CD1c-positive myeloid dendritic cell (primary cell): Measurements from ENCODE around the gene DIPK2A.

Source experiments
- DNase-seq: peaks from one replicate; pipeline ENCODE4 v3.0.0-alpha.2; 2016; ENCODE audit errors: extremely low spot score

Gene DIPK2A

GRCh38 chr3:143971359-143972154 lies at the start of gene DIPK2A:
DIPK2A (plus strand) TSS chr3:143971823; CDS start chr3:143972333, 510 bp downstream.
- DNase-seq, result peak; percentile 98

- DNase-seq, result no peak
These were observed 46.9 kb upstream of the DIPK2A start for GRCh38 chr3:143924522-143925285.

- DNase-seq, result no peak
These were observed 43.6 kb upstream of the DIPK2A start for GRCh38 chr3:143928056-143928455.

DNA sequence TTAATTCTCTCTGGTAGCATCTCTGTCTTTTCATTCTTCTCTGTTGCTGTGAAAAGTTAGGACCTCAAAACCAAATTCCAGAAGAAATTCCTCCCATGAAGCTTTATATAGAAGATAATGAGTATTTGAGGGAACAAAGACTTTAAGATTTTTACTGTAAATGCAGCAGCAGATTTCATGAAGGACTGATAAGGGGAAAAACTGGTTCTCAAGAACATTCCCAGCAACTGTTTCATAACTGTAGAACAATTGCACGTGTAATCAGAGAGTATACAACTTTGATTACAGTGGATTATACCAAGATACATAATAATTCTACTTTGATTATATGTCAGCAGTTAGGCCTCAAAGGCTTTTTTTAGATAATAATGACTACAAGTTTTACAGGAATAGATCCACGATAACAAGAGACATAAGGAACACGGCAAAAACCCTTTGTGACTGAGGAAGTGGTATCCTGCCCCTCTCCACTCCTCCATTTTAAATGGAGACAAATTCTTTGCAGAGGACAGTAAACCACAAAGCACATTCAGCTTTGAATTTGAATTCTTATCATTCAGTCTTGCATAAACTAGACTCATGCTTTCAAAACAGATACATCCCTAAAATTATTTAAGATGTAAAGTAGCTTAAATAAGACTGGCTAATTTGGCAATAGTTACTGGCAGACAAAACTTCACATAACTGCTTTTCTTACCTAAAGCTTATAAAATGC lies 42.9 kb upstream of the DIPK2A start:
- no peak for DNase-seq

DNA sequence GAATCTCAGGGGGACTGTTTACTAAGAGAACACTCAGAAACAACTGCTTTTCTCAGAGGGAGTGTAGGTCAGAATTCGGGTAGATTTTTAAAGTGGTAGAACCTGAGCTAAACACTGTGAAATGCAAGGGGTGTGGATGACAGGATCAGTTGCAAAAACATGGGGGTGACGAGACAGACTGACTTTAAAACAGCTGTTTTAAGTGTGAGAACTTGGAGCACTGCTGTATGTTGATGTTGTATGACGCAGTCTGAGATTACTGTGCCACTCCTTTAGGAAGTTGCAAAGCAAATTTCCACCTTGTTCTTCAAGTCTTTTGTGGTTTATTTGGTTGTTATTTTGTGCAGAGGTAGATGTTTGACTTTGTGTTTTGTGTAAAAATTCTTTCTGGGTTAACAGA lies 36.8 kb upstream of the DIPK2A start:
- no peak for DNase-seq

DNA sequence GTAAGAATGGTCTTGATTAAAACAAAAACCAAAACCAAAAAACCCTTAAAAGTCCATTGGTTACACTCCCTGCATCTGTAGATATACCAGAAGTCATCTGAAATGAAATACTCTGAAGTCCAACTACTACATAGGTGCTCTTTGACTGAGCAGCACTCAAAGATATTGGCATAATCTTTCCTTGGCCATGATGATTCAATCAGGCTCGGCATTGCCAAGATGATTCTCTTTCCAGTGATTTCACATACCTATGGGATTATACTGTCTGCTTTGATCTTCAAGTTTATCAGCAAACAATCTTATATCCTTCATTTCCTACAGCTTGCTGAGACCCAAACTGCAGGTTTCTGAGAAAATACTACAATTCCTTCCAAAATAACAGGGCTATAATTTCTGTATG lies 35.9 kb upstream of the DIPK2A start:
- no peak for DNase-seq

GRCh38 chr3:143950810-143951209 lies 20.8 kb upstream of the DIPK2A start:
- DNase-seq, result no peak

GRCh38 chr3:143951351-143951971 lies 20.2 kb upstream of the DIPK2A start:
- DNase-seq, result peak; percentile 55

- DNase-seq, result no peak
These were observed 19.0 kb upstream of the DIPK2A start for GRCh38 chr3:143952569-143953072.

GRCh38 chr3:143955113-143955512 lies 16.5 kb upstream of the DIPK2A start:
- no peak for DNase-seq

DNA sequence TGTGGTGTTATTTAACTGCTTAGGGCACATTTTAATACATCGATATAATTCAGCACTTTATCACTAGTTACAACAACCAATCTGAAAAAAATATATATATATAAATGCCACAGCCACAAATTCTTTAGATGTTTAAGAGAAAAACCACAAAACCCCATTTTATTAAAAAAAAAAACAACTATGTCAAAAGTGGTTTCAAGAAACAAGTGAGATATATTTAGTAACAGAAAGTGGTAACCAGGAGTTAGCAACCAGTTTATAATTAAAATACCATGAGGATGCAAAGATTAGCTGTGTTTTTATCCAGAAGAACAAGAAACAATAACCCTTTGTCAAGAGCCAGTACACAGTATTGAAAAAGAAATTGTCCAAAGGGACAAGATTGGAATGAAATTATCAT lies 14.8 kb upstream of the DIPK2A start:
- DNase-seq, result no peak

DNA sequence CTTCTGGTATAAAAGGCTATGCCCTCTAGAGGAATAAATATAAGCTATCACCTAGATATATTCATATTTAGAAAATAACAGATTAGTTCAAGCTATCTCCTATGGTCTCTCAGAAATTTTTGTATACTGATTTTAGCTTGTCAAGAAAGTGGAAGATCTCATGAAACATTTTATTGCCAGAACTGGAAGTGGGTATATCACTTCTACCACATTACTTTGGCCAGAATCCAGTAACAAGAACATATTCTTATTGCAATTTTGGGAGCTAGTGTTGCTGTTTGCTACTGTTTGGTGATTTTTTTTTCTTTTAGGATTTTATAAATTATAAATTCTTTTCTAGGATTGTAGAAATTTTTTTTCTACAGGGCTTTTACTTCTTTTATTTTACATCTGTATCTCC lies 14.2 kb upstream of the DIPK2A start:
- no peak for DNase-seq

- DNase-seq, result no peak
These were observed 12.7 kb upstream of the DIPK2A start for GRCh38 chr3:143958966-143959365.

DNA sequence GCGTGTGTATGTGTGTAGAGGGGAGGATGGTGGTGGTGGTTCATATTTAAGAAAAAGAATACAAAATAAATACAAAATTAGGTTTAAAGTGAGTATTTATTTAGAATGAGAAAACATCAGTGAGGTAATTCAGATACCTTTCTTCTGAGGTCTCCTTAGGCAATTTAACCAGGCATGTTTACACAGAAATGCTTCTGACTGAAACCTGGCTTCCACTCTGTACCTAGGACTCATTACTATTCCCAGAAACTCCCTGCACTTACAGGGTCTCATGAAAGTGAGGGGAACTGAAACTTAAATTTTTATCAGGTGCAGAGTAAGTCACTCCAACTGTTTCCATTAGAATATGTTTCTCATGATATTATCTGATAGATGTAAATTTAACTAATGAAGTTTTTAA lies 10.3 kb upstream of the DIPK2A start:
- DNase-seq, result no peak

- DNase-seq, result no peak
These were observed 7.7 kb upstream of the DIPK2A start for GRCh38 chr3:143963946-143964345.

GRCh38 chr3:143970773-143971358 lies 757 bp upstream of the DIPK2A start:
- DNase-seq, result peak; percentile 65

DNA sequence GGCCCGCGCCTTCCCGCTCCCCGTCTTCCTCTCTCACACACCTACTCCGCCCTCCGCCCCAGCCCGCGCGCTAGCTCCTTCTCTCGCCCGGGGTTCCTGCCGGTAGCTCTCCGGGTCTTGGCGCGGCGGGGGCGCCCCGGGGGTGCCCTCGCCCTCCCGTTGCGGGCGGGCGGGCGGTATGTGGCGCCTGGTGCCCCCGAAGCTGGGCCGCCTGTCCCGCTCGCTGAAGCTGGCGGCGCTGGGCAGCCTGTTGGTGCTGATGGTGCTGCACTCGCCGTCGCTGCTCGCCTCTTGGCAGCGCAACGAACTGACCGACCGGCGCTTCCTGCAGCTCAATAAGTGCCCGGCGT lies 507 bp downstream of the DIPK2A start:
- no peak for DNase-seq

- DNase-seq, result peak; percentile 94
These were observed 1.1 kb downstream of the DIPK2A start for GRCh38 chr3:143972505-143973258.

DNA sequence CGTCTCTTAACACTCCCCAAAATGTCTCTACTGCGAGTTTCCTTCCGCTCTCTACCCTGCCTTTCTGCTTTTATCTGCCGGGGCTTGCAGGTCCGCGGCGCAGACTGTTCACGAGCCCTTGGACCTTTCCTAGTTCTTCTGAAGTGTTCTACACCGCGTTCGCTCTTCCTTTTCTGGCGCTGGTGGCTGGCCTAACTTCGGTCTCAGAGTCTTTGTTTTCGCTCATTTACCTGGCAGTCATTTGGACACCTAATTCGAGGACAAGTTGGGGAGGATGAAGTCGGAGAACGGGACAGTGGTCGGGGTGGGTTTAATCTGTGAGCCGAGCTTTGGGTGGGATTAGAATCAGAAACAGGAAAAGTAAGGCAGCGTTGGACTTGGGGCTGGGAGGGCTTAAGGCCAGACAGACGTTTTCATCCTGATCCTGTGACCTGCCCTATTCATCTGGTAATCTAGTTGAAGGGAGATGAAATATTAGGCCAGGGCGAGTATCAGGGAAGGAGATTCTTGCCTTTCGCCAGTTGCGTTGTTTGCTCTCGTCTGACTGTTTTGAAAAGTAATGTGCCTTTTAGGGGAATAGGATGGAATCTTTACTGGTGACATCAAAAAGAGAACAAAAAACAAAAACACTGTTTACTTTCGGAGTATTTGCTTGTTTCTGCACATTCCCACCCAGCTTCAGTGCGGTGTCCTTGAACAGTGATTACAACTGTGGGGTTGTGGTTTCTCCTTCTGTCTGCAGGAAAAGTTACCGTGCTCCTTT lies 1.8 kb downstream of the DIPK2A start:
- DNase-seq, result peak; percentile 77
